MM.1S (cell line): ENCODE measurements around the gene TTF2.

ENCODE experiments used
- DNase-seq: peaks from one replicate; pipeline ENCODE4 v3.0.0-alpha.2; 2015
- H2AFZ ChIP-seq: fragments of 300-600 bp; sonication (generic); 2 replicates; pipeline ENCODE4 v1.6.0; 2016; ENCODE audit warnings: antibody characterized with exemption, low read length
- H3F3A ChIP-seq: fragments of 300-600 bp; sonication (generic); 2 replicates; pipeline ENCODE4 v1.6.1; 2016; ENCODE audit warnings: mild to moderate bottlenecking, antibody characterized with exemption, low read length, moderate library complexity, mixed read lengths; ENCODE audit not compliant: insufficient read depth
- H3K27ac ChIP-seq: fragments of 300-600 bp; sonication (generic); 2 replicates; pipeline ENCODE4 v1.5.1; 2016; ENCODE audit warnings: mild to moderate bottlenecking, low read length
- H3K27me3 ChIP-seq: fragments of 300-600 bp; sonication (generic); replicated peaks from 2 replicates; pipeline ENCODE4 v1.6.0; 2016; ENCODE audit warnings: low read length; ENCODE audit not compliant: insufficient read depth
- H3K36me3 ChIP-seq: fragments of 300-600 bp; sonication (generic); replicated peaks from 2 replicates; pipeline ENCODE4 v1.6.1; 2016; ENCODE audit warnings: mild to moderate bottlenecking, low read length, mixed read lengths; ENCODE audit not compliant: insufficient read depth
- H3K4me1 ChIP-seq: fragments of 300-600 bp; sonication (generic); 2 replicates; pipeline ENCODE4 v1.6.1; 2016; ENCODE audit warnings: low read length, mixed read lengths
- H3K4me2 ChIP-seq: fragments of 300-600 bp; sonication (generic); 2 replicates; pipeline ENCODE4 v1.6.0; 2016; ENCODE audit warnings: low read depth, low read length
- H3K4me3 ChIP-seq: fragments of 300-600 bp; sonication (generic); 2 replicates; pipeline ENCODE4 v1.5.1; 2016; ENCODE audit warnings: low read length, mixed read lengths
- H3K79me2 ChIP-seq: fragments of 300-600 bp; sonication (generic); 2 replicates; pipeline ENCODE4 v1.6.1; 2016; ENCODE audit warnings: mixed run types, low read length, mixed read lengths
- H3K9ac ChIP-seq: fragments of 300-600 bp; sonication (generic); 2 replicates; pipeline ENCODE4 v1.6.1; 2016; ENCODE audit warnings: low read length, mixed read lengths
- H3K9me2 ChIP-seq: fragments of 300-600 bp; sonication (generic); replicated peaks from 2 replicates; pipeline ENCODE4 v1.6.1; 2016; ENCODE audit warnings: mild to moderate bottlenecking, low read length, mixed read lengths; ENCODE audit not compliant: insufficient read depth
- H3K9me3 ChIP-seq: fragments of 300-600 bp; sonication (generic); replicated peaks from 2 replicates; pipeline ENCODE4 v1.6.1; 2016; ENCODE audit warnings: mild to moderate bottlenecking, low read length, mixed read lengths; ENCODE audit not compliant: insufficient read depth
- H4K20me1 ChIP-seq: fragments of 300-600 bp; sonication (generic); 2 replicates; pipeline ENCODE4 v1.6.1; 2016; ENCODE audit warnings: mild to moderate bottlenecking, low read length, moderate library complexity, mixed read lengths; ENCODE audit not compliant: insufficient read depth
- CTCF ChIP-seq: fragments of 300-600 bp; sonication (generic); IDR thresholded peaks from 2 replicates; pipeline ENCODE4 v1.5.1; 2016; ENCODE audit warnings: antibody characterized with exemption, low read length, mixed read lengths
- EZH2 ChIP-seq: fragments of 300-600 bp; sonication (generic); optimal IDR thresholded peaks from 2 replicates; pipeline ENCODE3; 2017; ENCODE audit warnings: low read depth, mild to moderate bottlenecking, antibody characterized with exemption, low read length, mixed read lengths
- EZH2phosphoT487 ChIP-seq: fragments of 300-600 bp; sonication (generic); IDR thresholded peaks from 2 replicates; pipeline ENCODE4 v1.6.1; 2018; ENCODE audit warnings: antibody characterized with exemption, low read length

The TTF2 gene

DNA sequence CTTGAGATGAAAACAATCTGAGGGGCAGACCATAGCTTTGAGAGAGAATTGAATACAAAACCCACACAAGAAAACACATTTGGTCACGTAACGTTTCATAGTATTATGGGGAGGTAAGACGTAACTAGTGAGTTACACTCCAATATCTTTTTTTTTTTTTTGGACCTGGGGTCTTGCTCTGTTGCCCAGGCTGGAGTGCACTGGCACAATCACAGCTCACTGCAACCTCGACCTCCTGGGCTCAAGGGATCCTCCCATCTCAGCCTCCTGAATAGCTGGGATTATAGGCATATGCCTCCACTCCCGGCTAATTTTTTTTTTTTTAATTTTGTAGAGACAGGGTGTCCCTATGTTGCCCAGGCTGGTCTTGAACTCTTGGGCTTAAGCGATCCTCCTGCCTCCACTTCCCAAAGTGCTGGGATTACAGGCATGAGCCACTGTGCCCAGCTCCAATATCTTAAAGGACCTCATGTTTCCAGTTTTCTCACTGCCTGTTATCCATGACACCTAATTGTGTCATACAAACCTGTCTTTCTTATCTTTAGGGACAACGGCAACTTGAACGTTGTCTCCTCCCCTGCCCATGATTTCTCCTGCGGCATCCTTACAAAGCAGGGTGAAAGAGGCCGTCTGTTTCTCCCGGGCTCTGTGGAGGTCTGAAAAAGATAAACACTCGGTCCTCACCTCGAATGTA is 56.1 kb downstream of the TTF2 start:
- no peak for DNase-seq
- no peaks in the 10 kb centered on the region for H3K9me3 ChIP-seq
- H3K27me3 ChIP-seq: no peaks in the 10 kb centered on the region
- no peak overlapping the region for H3K4me3 ChIP-seq
- H3K9ac ChIP-seq: no peak overlapping the region
- H3F3A ChIP-seq: no peaks in the 10 kb centered on the region
- TF ChIP-seq EZH2 (no peak), EZH2phosphoT487 (no peak), CTCF (no peak)
- no peak overlapping the region for H2AFZ ChIP-seq
- H3K4me2 ChIP-seq: no peak overlapping the region
- H3K4me1 ChIP-seq: no peaks in the 10 kb centered on the region
- no peaks in the 10 kb centered on the region for H3K79me2 ChIP-seq
- H4K20me1 ChIP-seq: no peaks in the 10 kb centered on the region
- no peaks in the 10 kb centered on the region for H3K36me3 ChIP-seq
- no peak overlapping the region for H3K27ac ChIP-seq
- H3K9me2 ChIP-seq: no peaks in the 10 kb centered on the region

DNA sequence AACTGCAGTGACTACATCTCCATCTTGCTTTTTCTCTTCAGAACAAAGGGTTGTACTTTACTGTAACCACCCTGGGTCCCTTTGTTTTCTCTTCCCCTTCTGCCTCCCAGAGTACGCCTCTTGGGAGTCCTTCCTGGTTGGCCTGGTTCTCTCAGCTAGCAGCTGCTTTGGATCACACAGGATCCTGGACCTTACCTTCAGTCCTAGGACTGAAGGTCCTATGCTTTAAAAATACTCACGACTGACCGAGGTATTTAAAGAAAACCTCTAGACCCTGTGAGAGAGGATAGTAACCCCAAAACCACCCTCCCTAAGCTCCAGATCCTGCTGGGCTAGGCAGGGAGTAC is 56.6 kb downstream of the TTF2 start:
- DNase-seq: no peak
- Histone ChIP-seq H3K4me1 (no peaks in the 10 kb centered on the region), H3F3A (no peaks in the 10 kb centered on the region), H4K20me1 (no peaks in the 10 kb centered on the region), H3K27ac (no peak overlapping the region), H3K9me2 (no peaks in the 10 kb centered on the region), H3K79me2 (no peaks in the 10 kb centered on the region), H3K4me3 (no peak overlapping the region), H3K4me2 (no peak overlapping the region), H3K36me3 (no peaks in the 10 kb centered on the region), H3K27me3 (no peaks in the 10 kb centered on the region), H3K9me3 (no peaks in the 10 kb centered on the region), H3K9ac (no peak overlapping the region), H2AFZ (no peak overlapping the region)
- TF ChIP-seq EZH2: no peak
- TF ChIP-seq EZH2phosphoT487: no peak
- no peak for TF ChIP-seq CTCF

- DNase-seq: no peak
- Histone ChIP-seq H3K36me3 (no peaks in the 10 kb centered on the region), H3K27me3 (no peaks in the 10 kb centered on the region), H3K4me1 (no peaks in the 10 kb centered on the region), H3K27ac (no peak overlapping the region), H3K79me2 (no peaks in the 10 kb centered on the region), H2AFZ (no peak overlapping the region), H3F3A (no peaks in the 10 kb centered on the region), H3K9me3 (no peaks in the 10 kb centered on the region), H3K9me2 (no peaks in the 10 kb centered on the region), H4K20me1 (no peaks in the 10 kb centered on the region), H3K9ac (no peak overlapping the region), H3K4me3 (no peak overlapping the region), H3K4me2 (no peak overlapping the region)
- TF ChIP-seq EZH2phosphoT487: no peak
- no peak for TF ChIP-seq EZH2
- no peak for TF ChIP-seq CTCF
These were observed 57.6 kb downstream of the TTF2 start for GRCh38 chr1:117117697-117118096.
